Kasumi-1 (cell line): ENCODE results near the gene AGFG2.
"Not testable (repeated sequence)": the region's sequence is repeated elsewhere in the genome, so short reads cannot be mapped to it uniquely, and the experiment has no call there.

ENCODE experiments used
- DNase-seq, 2 experiments: peaks; one replicate each; lab custom pipeline; 2025; lab: John Stamatoyannopoulos, UW

The AGFG2 gene

DNA sequence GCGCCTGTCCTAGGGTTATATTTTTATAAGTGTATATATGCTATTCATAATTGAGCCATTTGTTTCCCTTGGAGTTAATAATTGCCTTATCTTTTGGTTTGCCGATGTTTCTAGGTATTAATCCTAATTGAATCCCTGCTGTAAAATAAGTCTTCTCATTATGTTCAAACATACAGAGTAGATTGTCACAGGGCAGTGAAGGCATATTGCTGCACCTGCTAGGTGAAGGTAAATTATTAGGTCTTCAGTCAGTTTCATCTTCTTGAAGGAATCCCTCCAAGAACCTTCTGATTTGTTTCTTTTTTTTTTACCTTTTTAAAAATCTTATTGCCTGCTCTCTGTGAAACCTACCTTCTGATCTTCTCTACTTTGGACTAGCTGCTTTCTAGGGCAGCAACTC is 17.9 kb upstream of the AGFG2 start:
- no peak for DNase-seq

GRCh38 chr7:100521909-100522593 is 17.0 kb upstream of the AGFG2 start:
- DNase-seq = not testable (repeated sequence)

DNA sequence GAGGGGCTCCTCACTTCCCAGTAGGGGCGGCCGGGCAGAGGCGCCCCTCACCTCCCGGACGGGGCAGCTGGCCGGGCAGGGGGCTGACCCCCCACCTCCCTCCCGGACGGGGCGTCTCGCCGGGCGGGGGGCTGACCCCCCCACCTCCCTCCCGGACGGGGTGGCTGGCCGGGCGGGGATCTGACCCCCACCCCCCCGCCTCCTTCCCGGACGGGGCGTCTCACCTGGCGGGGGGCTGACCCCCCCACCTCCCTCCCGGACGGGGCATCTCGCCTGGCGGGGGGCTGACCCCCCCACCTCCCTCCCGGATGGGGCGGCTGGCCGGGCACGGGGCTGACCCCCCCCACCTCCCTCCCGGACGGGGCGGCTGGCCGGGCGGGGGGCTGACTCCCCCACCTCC is 15.8 kb upstream of the AGFG2 start:
- not testable (repeated sequence) for DNase-seq

DNA sequence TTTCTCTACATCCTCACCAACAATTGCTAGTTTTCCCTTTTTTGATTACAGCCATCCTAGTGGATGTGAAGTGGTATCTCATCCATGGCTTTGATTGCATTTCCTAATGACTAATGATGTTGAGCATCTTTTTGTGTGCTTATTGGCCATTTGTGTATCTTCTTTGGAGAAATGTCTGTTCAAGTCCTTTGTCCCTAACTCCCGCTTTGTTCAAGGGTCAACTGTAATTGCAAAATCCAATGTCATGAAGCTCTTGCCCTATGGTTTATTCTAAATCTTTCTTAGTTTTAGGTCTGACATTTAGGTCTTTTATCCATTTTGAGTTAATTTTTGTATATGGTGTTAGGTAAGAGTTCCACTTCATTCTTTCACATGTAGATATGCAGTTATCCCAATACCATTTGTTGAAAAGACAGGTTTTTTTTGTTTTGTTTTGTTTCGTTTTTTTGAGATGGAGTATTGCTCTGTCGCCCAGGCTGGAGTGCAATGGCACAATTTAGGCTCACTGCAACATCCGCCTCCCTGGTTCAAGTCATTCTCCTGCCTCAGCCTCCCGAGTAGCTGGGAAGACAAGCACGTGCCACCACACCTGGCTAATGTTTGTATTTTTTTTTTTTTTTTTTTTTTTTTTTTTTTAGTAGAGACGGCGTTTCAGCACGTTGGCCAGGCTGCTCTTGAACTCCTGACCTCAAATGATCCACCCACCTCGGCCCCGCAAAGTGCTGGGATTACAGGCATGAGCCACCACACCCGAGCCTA is 10.7 kb upstream of the AGFG2 start:
- not testable (repeated sequence) for DNase-seq

GRCh38 chr7:100532165-100533022 is 6.6 kb upstream of the AGFG2 start:
- DNase-seq = no peak

- DNase-seq = not testable (repeated sequence)
Observed at GRCh38 chr7:100535982-100536381, 3.0 kb upstream of the AGFG2 start.

DNA sequence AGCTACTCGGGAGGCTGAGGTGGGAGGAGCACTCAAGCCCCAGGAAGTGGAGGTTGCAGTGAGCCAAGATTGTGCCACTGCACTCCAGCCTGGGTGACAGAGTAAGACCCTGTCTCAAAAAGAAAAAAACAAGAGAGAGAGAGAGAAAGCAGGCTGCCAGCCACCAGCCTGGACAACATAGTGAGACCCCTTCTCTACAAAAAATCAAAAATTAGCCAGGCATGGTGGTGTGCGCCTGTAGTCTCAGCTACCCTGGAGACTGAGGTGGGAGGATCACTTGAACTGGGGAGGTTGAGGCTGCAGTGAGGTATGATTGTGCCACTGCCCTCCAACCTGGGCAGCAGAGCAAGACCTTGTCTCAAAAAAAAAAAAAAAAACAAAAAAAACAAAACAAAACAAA is 2.3 kb upstream of the AGFG2 start:
- DNase-seq = not testable (repeated sequence)

- DNase-seq = no peak
Observed at GRCh38 chr7:100538348-100538653, 702 bp upstream of the AGFG2 start.

GRCh38 chr7:100539436-100540006 is 518 bp downstream of the AGFG2 start:
- no peak for DNase-seq

DNA sequence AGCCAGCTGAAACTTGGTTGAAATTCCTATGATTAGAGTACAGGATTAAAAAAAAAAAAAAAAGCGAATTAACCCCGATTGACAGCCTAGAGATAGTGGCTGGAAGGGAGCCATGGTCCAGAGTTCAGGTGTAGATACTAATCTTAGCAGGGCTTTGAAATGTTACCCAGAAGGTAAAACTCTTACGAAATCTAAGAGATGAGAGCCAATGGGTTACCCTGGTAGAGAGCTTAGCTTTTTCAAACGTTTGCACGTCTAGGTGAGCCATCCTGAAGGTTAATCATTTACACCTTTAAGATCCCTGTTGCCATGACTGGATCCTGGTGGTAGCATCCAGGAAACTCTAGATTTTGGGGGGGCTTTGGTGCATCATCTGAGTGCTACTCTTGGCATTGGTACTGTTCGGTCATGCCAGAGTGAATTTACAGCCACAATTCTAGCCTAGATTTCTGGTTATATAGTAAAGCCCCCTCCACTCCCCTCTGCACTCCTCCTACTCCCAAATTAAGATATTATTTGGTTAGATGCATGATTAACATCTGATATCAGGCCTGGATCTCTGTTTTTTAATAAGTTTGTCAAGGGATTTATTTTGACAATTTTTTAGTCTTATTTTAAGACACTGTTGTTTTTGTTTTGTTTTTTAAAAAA is 1.2 kb downstream of the AGFG2 start:
- no peak for DNase-seq

- not testable (repeated sequence) for DNase-seq
Observed at GRCh38 chr7:100541309-100541708, 2.3 kb downstream of the AGFG2 start.

DNA sequence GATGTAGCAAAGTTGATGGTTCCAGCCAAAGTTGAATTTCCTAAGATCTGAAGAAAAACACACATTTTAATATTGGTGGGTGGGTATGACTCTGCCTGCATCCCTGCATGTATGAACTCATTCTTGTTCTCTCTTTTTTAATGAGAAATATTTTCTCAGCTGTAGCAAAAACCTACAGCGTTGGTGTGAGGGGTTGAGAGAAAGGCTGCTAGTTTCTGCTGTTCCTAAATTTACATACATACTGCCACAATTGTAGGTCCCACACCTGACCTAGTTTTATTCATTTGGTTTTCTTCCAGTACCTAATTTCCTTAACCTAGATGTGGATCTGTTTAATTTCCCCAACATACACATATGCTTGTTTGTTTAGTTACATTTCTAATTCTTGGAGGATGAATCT is 4.6 kb downstream of the AGFG2 start:
- no peak for DNase-seq

DNA sequence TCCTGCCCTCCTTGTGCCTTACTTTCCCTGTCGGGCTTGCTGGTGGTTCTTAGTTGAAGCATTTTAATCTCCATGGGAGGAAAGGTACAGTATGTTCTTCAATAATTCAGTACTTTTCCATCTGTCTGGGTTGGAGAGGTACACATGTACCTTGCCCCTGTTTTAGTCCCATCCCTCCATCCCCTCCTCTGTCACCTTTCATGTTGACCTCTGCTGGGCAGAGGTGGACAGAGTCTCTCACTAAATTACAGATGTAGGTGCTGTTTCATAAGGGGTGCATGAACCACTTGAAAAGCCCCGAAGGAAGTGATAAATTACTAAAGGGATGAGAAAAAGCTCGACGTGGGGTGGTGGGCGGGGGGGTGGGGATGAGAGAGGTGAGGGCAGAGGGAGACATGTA is 5.4 kb downstream of the AGFG2 start:
- DNase-seq = no peak

GRCh38 chr7:100544967-100545359 is 6.0 kb downstream of the AGFG2 start:
- DNase-seq = no peak

- peak in 1 of 2 experiments; percentile 14 for DNase-seq
Observed at GRCh38 chr7:100545360-100546128, 6.5 kb downstream of the AGFG2 start.

DNA sequence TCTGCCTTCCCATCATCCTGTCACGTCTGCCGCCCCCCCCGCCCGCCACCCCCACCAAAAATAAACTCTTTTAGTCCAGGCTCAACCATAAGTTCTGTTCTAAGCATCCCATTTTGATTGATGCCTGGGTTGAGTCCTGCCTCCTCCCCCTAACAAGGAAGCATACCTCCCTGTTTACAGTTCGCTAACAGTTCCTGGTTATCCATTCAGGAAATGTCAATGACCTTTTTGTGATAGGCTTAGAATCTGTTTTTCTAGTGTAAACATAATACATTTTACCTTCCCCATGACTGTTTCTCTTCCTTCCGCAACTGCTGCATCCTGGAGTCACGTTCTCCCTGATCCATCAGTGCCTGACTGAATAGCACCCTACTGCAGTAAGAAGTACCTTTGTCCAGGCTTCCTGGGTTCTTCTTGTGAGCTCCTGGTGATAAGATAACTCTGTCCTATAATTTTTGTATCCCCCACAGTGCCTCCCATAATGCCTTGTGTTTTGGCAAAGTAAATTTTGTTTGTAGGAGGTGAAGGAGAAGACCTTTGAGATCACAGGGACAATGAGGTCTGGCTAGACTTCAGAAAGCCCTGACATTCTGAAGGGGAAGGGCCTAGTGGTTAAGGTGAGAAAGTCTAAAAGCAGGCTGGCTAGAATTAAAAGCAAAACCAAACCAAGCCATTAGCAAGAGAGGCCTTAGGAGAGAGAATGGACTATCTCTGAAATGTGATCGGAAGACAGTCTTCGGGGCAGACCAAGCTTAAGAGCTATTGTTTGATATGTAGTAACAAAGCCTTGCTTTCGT is 7.3 kb downstream of the AGFG2 start:
- DNase-seq = no peak

- DNase-seq = no peak
Observed at GRCh38 chr7:100546926-100547800, 8.2 kb downstream of the AGFG2 start.

DNA sequence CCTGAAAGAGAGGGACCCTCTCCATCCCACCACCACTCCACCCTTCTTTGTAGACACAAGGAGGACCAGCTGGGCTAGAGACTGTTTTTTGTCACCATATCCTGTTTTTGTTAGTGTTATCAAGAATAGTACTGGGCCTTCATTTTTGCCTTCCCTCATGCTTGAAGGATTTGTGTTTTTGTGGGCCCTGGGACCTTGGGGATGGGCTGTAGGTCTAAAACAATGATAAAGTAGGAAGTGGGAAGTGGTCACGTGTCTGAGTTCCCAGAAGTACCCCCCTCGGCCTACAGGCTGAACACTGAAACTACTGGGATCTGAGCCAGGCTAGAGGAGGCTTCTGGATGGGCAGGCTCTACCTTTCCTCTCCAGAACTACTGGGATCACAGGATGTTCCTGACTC is 8.9 kb downstream of the AGFG2 start:
- peak; percentile 39 to 48 for DNase-seq

GRCh38 chr7:100548446-100548845 is 9.4 kb downstream of the AGFG2 start:
- not testable (repeated sequence) for DNase-seq
